SU-DHL-6 (cell line): ENCODE results near the gene FOXK2.

Experiments used
- EZH2phosphoT487 ChIP-seq: fragments of 200-600 bp; sonication (generic), shearing (Covaris generic); conservative IDR thresholded peaks from 2 replicates; pipeline ENCODE4 v1.6.1; 2018; ENCODE audit warnings: mild to moderate bottlenecking, antibody characterized with exemption, low read length, moderate library complexity, mixed read lengths
- TF ChIP-seq, protein P1 (sequence below): fragments of 200-600 bp; sonication (generic); IDR thresholded peaks from one replicate; pipeline ENCODE4 v1.5.1; 2017; ENCODE audit warnings: antibody characterized with exemption, mild to moderate bottlenecking, low read length, moderate library complexity; ENCODE audit not compliant: insufficient read depth, poor library complexity, severe bottlenecking

DNA sequence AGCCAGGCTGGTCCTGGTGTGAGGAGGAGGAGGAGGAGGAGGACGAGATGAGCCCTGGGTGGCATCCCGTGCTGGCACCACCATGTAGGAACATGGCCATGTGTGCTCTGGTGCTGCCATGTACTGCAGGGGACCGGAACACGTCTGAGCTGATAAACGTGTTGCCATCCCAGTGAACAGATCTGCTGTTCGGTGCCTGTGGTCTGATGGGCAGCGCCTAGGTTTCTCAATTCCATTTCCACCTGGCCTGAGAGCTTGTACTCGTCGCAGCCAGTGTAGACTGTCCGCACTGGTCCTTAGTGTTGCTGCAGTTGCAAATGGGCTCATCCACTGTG lies 28.4 kb upstream of the FOXK2 start:
- TF ChIP-seq, protein P1, sequence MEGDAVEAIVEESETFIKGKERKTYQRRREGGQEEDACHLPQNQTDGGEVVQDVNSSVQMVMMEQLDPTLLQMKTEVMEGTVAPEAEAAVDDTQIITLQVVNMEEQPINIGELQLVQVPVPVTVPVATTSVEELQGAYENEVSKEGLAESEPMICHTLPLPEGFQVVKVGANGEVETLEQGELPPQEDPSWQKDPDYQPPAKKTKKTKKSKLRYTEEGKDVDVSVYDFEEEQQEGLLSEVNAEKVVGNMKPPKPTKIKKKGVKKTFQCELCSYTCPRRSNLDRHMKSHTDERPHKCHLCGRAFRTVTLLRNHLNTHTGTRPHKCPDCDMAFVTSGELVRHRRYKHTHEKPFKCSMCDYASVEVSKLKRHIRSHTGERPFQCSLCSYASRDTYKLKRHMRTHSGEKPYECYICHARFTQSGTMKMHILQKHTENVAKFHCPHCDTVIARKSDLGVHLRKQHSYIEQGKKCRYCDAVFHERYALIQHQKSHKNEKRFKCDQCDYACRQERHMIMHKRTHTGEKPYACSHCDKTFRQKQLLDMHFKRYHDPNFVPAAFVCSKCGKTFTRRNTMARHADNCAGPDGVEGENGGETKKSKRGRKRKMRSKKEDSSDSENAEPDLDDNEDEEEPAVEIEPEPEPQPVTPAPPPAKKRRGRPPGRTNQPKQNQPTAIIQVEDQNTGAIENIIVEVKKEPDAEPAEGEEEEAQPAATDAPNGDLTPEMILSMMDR: no peak
- no peak for TF ChIP-seq EZH2phosphoT487
